NCI-H82 (cell line): Measurements from ENCODE around the gene MSRB3.
A peak's percentile ranks its signal among the peaks of the same experiment; 100 is the strongest.
"Not testable (repeated sequence)": the region's sequence is repeated elsewhere in the genome, so short reads cannot be mapped to it uniquely, and the experiment has no call there.

Experiments used
- DNase-seq: peaks from one replicate; lab custom pipeline; 2025; lab: John Stamatoyannopoulos, UW

MSRB3 gene

GRCh38 chr12:65403188-65403587 lies 124.7 kb downstream of the MSRB3 start:
- no peak for DNase-seq

- DNase-seq, result no peak
These were observed 129.1 kb downstream of the MSRB3 start for GRCh38 chr12:65407388-65408149.

- DNase-seq, result no peak
These were observed 130.0 kb downstream of the MSRB3 start for GRCh38 chr12:65408441-65408840.

GRCh38 chr12:65409726-65410125 lies 131.2 kb downstream of the MSRB3 start:
- no peak for DNase-seq

- DNase-seq, result no peak
These were observed 132.7 kb downstream of the MSRB3 start for GRCh38 chr12:65411171-65411570.

- no peak for DNase-seq
These were observed 136.0 kb downstream of the MSRB3 start for GRCh38 chr12:65414526-65414925.

- DNase-seq, result no peak
These were observed 137.3 kb downstream of the MSRB3 start for GRCh38 chr12:65415826-65416225.

- DNase-seq, result no peak
These were observed 141.0 kb downstream of the MSRB3 start for GRCh38 chr12:65419284-65420072.

- DNase-seq, result no peak
These were observed 142.5 kb downstream of the MSRB3 start for GRCh38 chr12:65420941-65421340.

GRCh38 chr12:65427646-65428045 lies 149.2 kb downstream of the MSRB3 start:
- no peak for DNase-seq

GRCh38 chr12:65430006-65430405 lies 151.5 kb downstream of the MSRB3 start:
- no peak for DNase-seq

- DNase-seq, result no peak
These were observed 152.3 kb downstream of the MSRB3 start for GRCh38 chr12:65430571-65431306.

GRCh38 chr12:65432114-65432513 lies 153.6 kb downstream of the MSRB3 start:
- DNase-seq, result no peak

- DNase-seq, result no peak
These were observed 154.2 kb downstream of the MSRB3 start for GRCh38 chr12:65432651-65433050.

- DNase-seq, result no peak
These were observed 156.3 kb downstream of the MSRB3 start for GRCh38 chr12:65434737-65435136.

GRCh38 chr12:65443038-65443437 lies 164.6 kb downstream of the MSRB3 start:
- peak; percentile 71 for DNase-seq

GRCh38 chr12:65444996-65445395 lies 166.5 kb downstream of the MSRB3 start:
- DNase-seq, result no peak

- no peak for DNase-seq
These were observed 168.4 kb downstream of the MSRB3 start for GRCh38 chr12:65446901-65447300.

- DNase-seq, result no peak
These were observed 170.9 kb downstream of the MSRB3 start for GRCh38 chr12:65449400-65449799.

GRCh38 chr12:65450625-65451024 lies 172.1 kb downstream of the MSRB3 start:
- DNase-seq, result no peak

- DNase-seq, result no peak
These were observed 175.8 kb downstream of the MSRB3 start for GRCh38 chr12:65454115-65454787.

GRCh38 chr12:65457341-65457740 lies 178.9 kb downstream of the MSRB3 start:
- DNase-seq, result not testable (repeated sequence)
